ENCODE data around the gene ELANE.
"Not testable (repeated sequence)": the region's sequence is repeated elsewhere in the genome, so short reads cannot be mapped to it uniquely, and the experiment has no call there.

ELANE gene

DNA sequence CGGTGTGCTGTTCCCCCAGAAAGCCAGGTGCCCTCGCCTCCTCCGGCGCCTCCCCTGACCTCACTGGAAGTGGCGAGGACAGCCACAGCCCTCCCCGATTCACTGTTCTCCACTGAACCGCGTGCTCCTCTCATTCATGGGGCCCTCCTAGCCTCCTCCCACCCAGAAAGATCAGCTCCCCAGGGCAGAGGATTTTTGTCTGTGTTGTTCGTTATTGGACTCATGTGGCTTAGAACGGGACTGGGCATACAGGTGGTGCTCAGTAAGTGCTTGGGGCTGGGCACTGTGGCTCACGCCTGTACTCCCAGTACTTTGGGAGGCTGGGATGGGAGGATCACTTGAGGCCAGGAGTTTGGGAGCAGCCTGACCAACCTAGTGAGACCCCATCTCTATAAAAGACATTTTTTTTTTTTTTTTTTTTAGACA, 7.5 kb upstream of the ELANE start:
- no peak overlapping the region for H3K27ac ChIP-seq
- TF ChIP-seq, protein P1, sequence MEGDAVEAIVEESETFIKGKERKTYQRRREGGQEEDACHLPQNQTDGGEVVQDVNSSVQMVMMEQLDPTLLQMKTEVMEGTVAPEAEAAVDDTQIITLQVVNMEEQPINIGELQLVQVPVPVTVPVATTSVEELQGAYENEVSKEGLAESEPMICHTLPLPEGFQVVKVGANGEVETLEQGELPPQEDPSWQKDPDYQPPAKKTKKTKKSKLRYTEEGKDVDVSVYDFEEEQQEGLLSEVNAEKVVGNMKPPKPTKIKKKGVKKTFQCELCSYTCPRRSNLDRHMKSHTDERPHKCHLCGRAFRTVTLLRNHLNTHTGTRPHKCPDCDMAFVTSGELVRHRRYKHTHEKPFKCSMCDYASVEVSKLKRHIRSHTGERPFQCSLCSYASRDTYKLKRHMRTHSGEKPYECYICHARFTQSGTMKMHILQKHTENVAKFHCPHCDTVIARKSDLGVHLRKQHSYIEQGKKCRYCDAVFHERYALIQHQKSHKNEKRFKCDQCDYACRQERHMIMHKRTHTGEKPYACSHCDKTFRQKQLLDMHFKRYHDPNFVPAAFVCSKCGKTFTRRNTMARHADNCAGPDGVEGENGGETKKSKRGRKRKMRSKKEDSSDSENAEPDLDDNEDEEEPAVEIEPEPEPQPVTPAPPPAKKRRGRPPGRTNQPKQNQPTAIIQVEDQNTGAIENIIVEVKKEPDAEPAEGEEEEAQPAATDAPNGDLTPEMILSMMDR (IDR thresholded peaks at IDR 0.05) = no peak
- peaks cover 74% of the 10 kb centered on the region for H3K27me3 ChIP-seq
- H3K36me3 ChIP-seq = no peaks in the 10 kb centered on the region
- peaks cover 51 to 63% of the 10 kb centered on the region in 2 experiments for H3K4me1 ChIP-seq (ENCODE audit: control insufficient read depth in 1 of 2, insufficient read depth in 1 of 2, low read depth in 1 of 2, low read length in 1 of 2)
- H3K9me3 ChIP-seq = no peaks in the 10 kb centered on the region
- no peak overlapping the region for H3K4me3 ChIP-seq (ENCODE audit: low read depth in 1 of 2, low read length in 1 of 2)

DNA sequence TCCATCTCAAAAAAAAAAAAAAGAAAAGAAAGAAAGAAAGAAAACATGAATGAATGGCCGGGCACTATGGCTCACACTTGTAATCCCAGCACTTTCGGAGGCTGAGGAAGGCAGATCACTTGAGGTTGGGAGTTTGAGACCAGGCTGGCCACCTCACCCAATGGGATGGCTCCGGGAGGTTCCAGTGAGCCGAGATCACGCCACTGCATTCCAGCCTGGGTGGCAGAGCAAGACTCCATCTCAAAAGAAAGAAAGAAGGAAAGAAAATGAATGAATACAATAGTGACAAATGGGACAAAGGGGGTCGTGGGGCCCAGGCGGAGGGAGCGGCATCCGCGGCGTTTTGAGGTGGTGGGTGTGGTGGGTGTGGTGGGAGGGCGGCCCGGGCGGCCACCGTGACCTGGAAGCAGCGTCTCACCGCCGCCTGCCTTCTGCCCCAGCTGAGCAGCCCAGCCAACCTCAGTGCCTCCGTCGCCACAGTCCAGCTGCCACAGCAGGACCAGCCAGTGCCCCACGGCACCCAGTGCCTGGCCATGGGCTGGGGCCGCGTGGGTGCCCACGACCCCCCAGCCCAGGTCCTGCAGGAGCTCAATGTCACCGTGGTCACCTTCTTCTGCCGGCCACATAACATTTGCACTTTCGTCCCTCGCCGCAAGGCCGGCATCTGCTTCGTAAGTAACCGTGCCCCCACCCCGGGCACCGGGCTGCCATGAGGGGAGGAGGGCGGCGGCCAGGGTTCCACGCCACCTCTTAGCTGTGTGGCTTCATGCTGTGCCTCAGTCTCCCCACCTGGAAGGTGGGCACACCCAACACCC, 6.2 kb upstream of the ELANE start:
- Histone ChIP-seq H3K4me1 (ENCODE audit: control insufficient read depth in 1 of 2, insufficient read depth in 1 of 2, low read depth in 1 of 2, low read length in 1 of 2) (peaks cover 49 to 59% of the 10 kb centered on the region in 2 experiments), H3K4me3 (ENCODE audit: low read depth in 1 of 2, low read length in 1 of 2) (no peak overlapping the region), H3K36me3 (no peaks in the 10 kb centered on the region), H3K27me3 (peaks cover 82% of the 10 kb centered on the region), H3K9me3 (no peaks in the 10 kb centered on the region), H3K27ac (no peak overlapping the region)
- TF ChIP-seq, protein P1 (IDR thresholded peaks at IDR 0.05) = no peak

DNA sequence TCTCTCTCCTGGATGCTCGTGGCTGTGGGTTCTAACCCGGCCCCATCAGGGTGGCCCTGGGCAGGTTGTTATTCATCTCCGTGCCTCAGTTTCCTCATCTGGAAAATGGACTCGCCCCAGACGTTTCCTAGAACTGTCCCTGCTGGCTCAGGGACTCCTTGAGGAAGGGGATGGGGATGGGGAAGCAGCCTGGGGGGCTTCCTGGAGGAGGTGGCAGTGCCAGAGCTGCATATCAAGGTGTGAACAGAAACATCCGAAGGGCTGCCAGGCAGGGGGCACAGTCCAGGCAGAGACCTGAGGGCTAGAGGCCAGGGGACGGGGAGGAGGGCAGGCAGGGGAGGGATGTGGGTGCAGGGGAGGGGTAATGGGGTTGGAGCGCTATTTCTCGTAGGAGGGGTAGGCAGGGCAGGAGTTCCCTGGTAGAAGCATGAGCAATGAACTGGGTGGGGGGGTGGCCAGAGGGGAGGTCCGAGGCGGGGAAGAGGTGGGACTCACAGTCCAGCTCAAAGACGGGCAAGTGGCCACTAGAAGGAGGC, 3.6 kb upstream of the ELANE start:
- H3K27ac ChIP-seq = no peak overlapping the region
- H3K9me3 ChIP-seq = no peaks in the 10 kb centered on the region
- peaks cover 61 to 70% of the 10 kb centered on the region in 2 experiments for H3K4me1 ChIP-seq (ENCODE audit: control insufficient read depth in 1 of 2, insufficient read depth in 1 of 2, low read depth in 1 of 2, low read length in 1 of 2)
- no peak overlapping the region for H3K4me3 ChIP-seq (ENCODE audit: low read depth in 1 of 2, low read length in 1 of 2)
- peaks cover 92% of the 10 kb centered on the region for H3K27me3 ChIP-seq
- H3K36me3 ChIP-seq = no peaks in the 10 kb centered on the region
- TF ChIP-seq, protein P1 (IDR thresholded peaks at IDR 0.05) = no peak

DNA sequence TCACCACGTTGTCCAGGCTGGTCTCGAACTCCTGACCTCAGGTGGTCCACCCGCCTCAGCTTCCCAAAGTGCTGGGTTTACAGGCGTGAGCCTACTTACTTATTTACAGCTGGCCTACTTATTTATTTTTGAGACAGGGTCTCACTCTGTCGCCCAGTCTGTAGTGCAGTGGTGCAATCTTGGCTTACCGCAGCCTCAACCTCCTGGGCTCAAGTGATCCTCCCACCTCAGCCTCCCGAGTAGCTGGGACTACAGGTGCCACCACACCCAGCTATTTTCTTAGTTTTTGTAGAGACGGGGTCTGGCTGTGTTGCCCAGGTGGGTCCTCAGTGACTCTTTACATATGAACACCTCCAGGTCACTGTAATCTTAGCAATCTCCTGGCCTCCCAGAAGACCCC, 2.9 kb upstream of the ELANE start:
- Histone ChIP-seq H3K27me3 (peaks cover 90% of the 10 kb centered on the region), H3K4me1 (ENCODE audit: control insufficient read depth in 1 of 2, insufficient read depth in 1 of 2, low read depth in 1 of 2, low read length in 1 of 2) (peaks cover 56 to 64% of the 10 kb centered on the region in 2 experiments)
- not testable (repeated sequence) for H3K36me3 ChIP-seq; H3K4me3 ChIP-seq (ENCODE audit: low read depth in 1 of 2, low read length in 1 of 2); H3K9me3 ChIP-seq; H3K27ac ChIP-seq

DNA sequence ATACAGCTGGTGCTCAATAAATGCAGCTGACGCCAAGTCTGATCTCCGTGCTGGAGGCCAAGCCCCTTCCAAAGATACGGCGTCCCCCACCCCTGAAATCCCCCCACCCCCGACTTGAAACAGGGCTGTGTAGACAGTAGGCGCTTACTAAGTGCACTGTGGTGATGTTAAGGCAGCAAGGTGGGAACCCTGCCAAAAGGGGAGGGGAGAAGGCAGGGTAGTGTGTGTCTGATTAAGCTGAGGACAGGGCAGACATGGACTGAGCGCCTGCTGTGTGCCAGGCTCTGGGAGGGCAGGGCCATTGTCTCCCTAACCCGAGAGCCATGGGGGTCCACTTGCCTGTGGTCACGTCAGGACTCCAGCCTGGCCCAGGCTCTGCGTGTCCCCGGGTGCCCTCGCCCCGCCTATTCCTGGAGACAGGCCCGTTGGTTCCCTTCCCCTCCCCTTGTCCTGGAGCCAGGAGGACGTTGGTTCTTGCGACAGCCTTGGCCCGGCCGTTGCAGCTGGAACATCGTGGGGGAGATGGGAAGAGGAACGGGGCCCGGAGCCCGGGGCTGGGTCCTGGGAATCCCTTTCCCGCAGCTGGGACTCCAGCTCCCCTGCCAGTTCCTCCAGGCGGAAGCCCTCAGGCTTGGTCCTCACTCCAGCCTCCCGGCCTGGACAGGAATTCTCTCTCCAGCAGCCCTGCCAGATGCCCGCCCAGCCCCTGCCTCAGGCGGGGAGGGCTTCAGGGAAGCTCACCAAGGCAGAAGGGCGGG, 1.7 kb upstream of the ELANE start:
- Histone ChIP-seq H3K27ac (peak overlapping the region; percentile 1), H3K27me3 (peaks cover 81% of the 10 kb centered on the region), H3K4me3 (ENCODE audit: low read depth in 1 of 2, low read length in 1 of 2) (no peak overlapping the region), H3K4me1 (ENCODE audit: control insufficient read depth in 1 of 2, insufficient read depth in 1 of 2, low read depth in 1 of 2, low read length in 1 of 2) (peaks cover 51 to 60% of the 10 kb centered on the region in 2 experiments), H3K9me3 (no peaks in the 10 kb centered on the region), H3K36me3 (no peaks in the 10 kb centered on the region)
- TF ChIP-seq, protein P1 (IDR thresholded peaks at IDR 0.05) = no peak

DNA sequence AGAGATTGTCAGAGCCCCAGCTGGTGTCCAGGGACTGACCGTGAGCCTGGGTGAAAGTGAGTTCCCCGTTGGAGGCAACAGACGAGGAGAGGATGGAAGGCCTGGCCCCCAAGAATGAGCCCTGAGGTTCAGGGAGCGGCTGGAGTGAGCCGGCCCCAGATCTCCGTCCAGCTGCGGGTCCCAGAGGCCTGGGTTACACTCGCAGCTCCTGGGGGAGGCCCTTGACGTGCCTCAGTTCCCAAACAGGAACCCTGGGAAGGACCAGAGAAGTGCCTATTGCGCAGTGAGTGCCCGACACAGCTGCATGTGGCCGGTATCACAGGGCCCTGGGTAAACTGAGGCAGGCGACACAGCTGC, 1.1 kb upstream of the ELANE start:
- Histone ChIP-seq H3K4me1 (ENCODE audit: control insufficient read depth in 1 of 2, insufficient read depth in 1 of 2, low read depth in 1 of 2, low read length in 1 of 2) (peaks cover 48 to 55% of the 10 kb centered on the region in 2 experiments), H3K27me3 (peaks cover 75% of the 10 kb centered on the region), H3K9me3 (no peaks in the 10 kb centered on the region), H3K27ac (peak overlapping the region; percentile 1), H3K36me3 (no peaks in the 10 kb centered on the region), H3K4me3 (ENCODE audit: low read depth in 1 of 2, low read length in 1 of 2) (no peak overlapping the region)
- TF ChIP-seq, protein P1 (IDR thresholded peaks at IDR 0.05) = no peak
